Measurements from ENCODE around the gene TSHZ2. TPM values are rescaled to one million over a fixed set of nuclear protein-coding genes. Genes with fewer than 3 reads are reported as not detected.

The TSHZ2 gene
- total and polyA plus RNA-seq, 4 donors: 0.93 to 8.8 (median 3.8) TPM

GRCh38 chr20:52985687-52986086 is 13.5 kb downstream of the TSHZ2 start:
- no peaks in the 10 kb centered on the region for H3K9me3 ChIP-seq (ENCODE audit: control insufficient read depth in 4 of 4, insufficient read depth in 3 of 4, low read length in 3 of 4)
- no peak overlapping the region for H3K4me3 ChIP-seq
- no peaks in the 10 kb centered on the region for H3K4me1 ChIP-seq (ENCODE audit: control insufficient read depth in 5 of 5, insufficient read depth in 5 of 5, low read length in 5 of 5)
- TF ChIP-seq CTCF (IDR thresholded peaks at IDR 0.05; ENCODE audit: control extremely low read depth, extremely low read depth): no peak
- no peak overlapping the region for H3K27ac ChIP-seq (ENCODE audit: low read depth in 1 of 2, low read length in 1 of 2)
- peaks cover 0 to 3% (median 0%) of the 10 kb centered on the region in 3 donors for H3K27me3 ChIP-seq (ENCODE audit: control insufficient read depth in 3 of 3, insufficient read depth in 3 of 3, low read length in 2 of 3)
- 93 to 95% methylated on average over 3 of the region's 3 CpGs for WGBS, 2 donors
- H3K9ac ChIP-seq (ENCODE audit: insufficient read depth in 1 of 2, low read length in 2 of 2): no peak overlapping the region
- no peak for ATAC-seq (ENCODE audit: insufficient read depth, low FRiP score)
- DNase-seq: no peak
- peaks cover 0 to 10% (median 0%) of the 10 kb centered on the region in 4 donors for H3K36me3 ChIP-seq (ENCODE audit: control insufficient read depth in 4 of 4, insufficient read depth in 4 of 4, low read length in 4 of 4)

GRCh38 chr20:52987295-52987694 is 15.1 kb downstream of the TSHZ2 start:
- Histone ChIP-seq H3K36me3 (ENCODE audit: control insufficient read depth in 4 of 4, insufficient read depth in 4 of 4, low read length in 4 of 4) (peaks cover 0 to 10% (median 0%) of the 10 kb centered on the region in 4 donors), H3K9ac (ENCODE audit: insufficient read depth in 1 of 2, low read length in 2 of 2) (no peak overlapping the region), H3K27me3 (ENCODE audit: control insufficient read depth in 3 of 3, insufficient read depth in 3 of 3, low read length in 2 of 3) (no peaks in the 10 kb centered on the region), H3K27ac (ENCODE audit: low read depth in 1 of 2, low read length in 1 of 2) (no peak overlapping the region), H3K4me3 (no peak overlapping the region), H3K9me3 (ENCODE audit: control insufficient read depth in 4 of 4, insufficient read depth in 3 of 4, low read length in 3 of 4) (no peaks in the 10 kb centered on the region), H3K4me1 (ENCODE audit: control insufficient read depth in 5 of 5, insufficient read depth in 5 of 5, low read length in 5 of 5) (peaks cover 0 to 5% (median 0%) of the 10 kb centered on the region in 5 donors)
- WGBS, 2 donors: 70 to 87% methylated on average over 1 of the region's 1 CpG
- DNase-seq: no peak
- no peak for TF ChIP-seq CTCF (IDR thresholded peaks at IDR 0.05; ENCODE audit: control extremely low read depth, extremely low read depth)
- no peak for ATAC-seq (ENCODE audit: insufficient read depth, low FRiP score)

GRCh38 chr20:52991830-52992229 is 19.7 kb downstream of the TSHZ2 start:
- no peak for TF ChIP-seq CTCF (IDR thresholded peaks at IDR 0.05; ENCODE audit: control extremely low read depth, extremely low read depth)
- Histone ChIP-seq H3K4me3 (no peak overlapping the region), H3K4me1 (ENCODE audit: control insufficient read depth in 5 of 5, insufficient read depth in 5 of 5, low read length in 5 of 5) (peaks cover 0 to 11% (median 0%) of the 10 kb centered on the region in 5 donors), H3K27ac (ENCODE audit: low read depth in 1 of 2, low read length in 1 of 2) (no peak overlapping the region), H3K36me3 (ENCODE audit: control insufficient read depth in 4 of 4, insufficient read depth in 4 of 4, low read length in 4 of 4) (no peaks in the 10 kb centered on the region), H3K9ac (ENCODE audit: insufficient read depth in 1 of 2, low read length in 2 of 2) (no peak overlapping the region), H3K9me3 (ENCODE audit: control insufficient read depth in 4 of 4, insufficient read depth in 3 of 4, low read length in 3 of 4) (no peaks in the 10 kb centered on the region), H3K27me3 (ENCODE audit: control insufficient read depth in 3 of 3, insufficient read depth in 3 of 3, low read length in 2 of 3) (no peaks in the 10 kb centered on the region)
- DNase-seq: peak in 2 of 3 donors; percentile 28 to 33
- ATAC-seq (ENCODE audit: insufficient read depth, low FRiP score): no peak
- 46 to 61% methylated on average over 4 of the region's 4 CpGs for WGBS, 2 donors

GRCh38 chr20:52992632-52993031 is 20.5 kb downstream of the TSHZ2 start:
- TF ChIP-seq CTCF (IDR thresholded peaks at IDR 0.05; ENCODE audit: control extremely low read depth, extremely low read depth): no peak

More at GRCh38 chr20:52992632-52993031, 20.5 kb downstream of the TSHZ2 start:
- Histone ChIP-seq H3K4me3 (no peak overlapping the region), H3K9me3 (ENCODE audit: control insufficient read depth in 4 of 4, insufficient read depth in 3 of 4, low read length in 3 of 4) (no peaks in the 10 kb centered on the region), H3K4me1 (ENCODE audit: control insufficient read depth in 5 of 5, insufficient read depth in 5 of 5, low read length in 5 of 5) (peaks cover 0 to 11% (median 0%) of the 10 kb centered on the region in 5 donors), H3K27ac (ENCODE audit: low read depth in 1 of 2, low read length in 1 of 2) (no peak overlapping the region), H3K9ac (ENCODE audit: insufficient read depth in 1 of 2, low read length in 2 of 2) (no peak overlapping the region), H3K36me3 (ENCODE audit: control insufficient read depth in 4 of 4, insufficient read depth in 4 of 4, low read length in 4 of 4) (no peaks in the 10 kb centered on the region), H3K27me3 (ENCODE audit: control insufficient read depth in 3 of 3, insufficient read depth in 3 of 3, low read length in 2 of 3) (no peaks in the 10 kb centered on the region)
- ATAC-seq (ENCODE audit: insufficient read depth, low FRiP score): no peak
- WGBS, 2 donors: 71 to 78% methylated on average over 1 of the region's 1 CpG
- DNase-seq: no peak
